Neutrophil (primary cell): Measurements from ENCODE around the gene PCNX1.

Experiments
- H3K27ac ChIP-seq: fragments of 200-600 bp; sonication (generic); 2 replicates; pipeline ENCODE4 v1.5.1; 2016; ENCODE audit warnings: mild to moderate bottlenecking, moderate library complexity
- H3K27me3 ChIP-seq: fragments of 200-600 bp; sonication (generic); 2 replicates; pipeline ENCODE4 v1.6.0; 2016; ENCODE audit warnings: mild to moderate bottlenecking
- H3K36me3 ChIP-seq: fragments of 200-600 bp; sonication (generic); 2 replicates; pipeline ENCODE4 v1.5.1; 2017
- H3K4me1 ChIP-seq, 2 experiments: fragments of 200-600 bp in 1 of 2; sonication (generic) in 1 of 2; 1 replicate in 1 of 2; 2 replicates in 1 of 2; pipeline versions ENCODE4 v1.5.1 to v1.6.1; 2013 to 2016; ENCODE audit warnings: low read depth in 1 of 2, low read length in 1 of 2, mild to moderate bottlenecking in 1 of 2, moderate library complexity in 1 of 2; ENCODE audit not compliant: control insufficient read depth in 1 of 2, insufficient read depth in 1 of 2
- H3K4me3 ChIP-seq, 2 experiments: fragments of 200-600 bp in 1 of 2; sonication (generic) in 1 of 2; 1 replicate in 1 of 2; 2 replicates in 1 of 2; pipeline ENCODE4 v1.5.1; 2013 to 2016; ENCODE audit warnings: low read depth in 1 of 2, low read length in 1 of 2, mild to moderate bottlenecking in 1 of 2, moderate library complexity in 1 of 2
- H3K9me3 ChIP-seq: fragments of 200-600 bp; sonication (generic); 2 replicates; pipeline ENCODE4 v1.5.1; 2016
- TF ChIP-seq, protein P1 (sequence below): fragments of 200-600 bp; sonication (generic); IDR thresholded peaks from 2 replicates; pipeline ENCODE4 v1.5.1; 2016; ENCODE audit warnings: antibody characterized with exemption

The PCNX1 gene

DNA sequence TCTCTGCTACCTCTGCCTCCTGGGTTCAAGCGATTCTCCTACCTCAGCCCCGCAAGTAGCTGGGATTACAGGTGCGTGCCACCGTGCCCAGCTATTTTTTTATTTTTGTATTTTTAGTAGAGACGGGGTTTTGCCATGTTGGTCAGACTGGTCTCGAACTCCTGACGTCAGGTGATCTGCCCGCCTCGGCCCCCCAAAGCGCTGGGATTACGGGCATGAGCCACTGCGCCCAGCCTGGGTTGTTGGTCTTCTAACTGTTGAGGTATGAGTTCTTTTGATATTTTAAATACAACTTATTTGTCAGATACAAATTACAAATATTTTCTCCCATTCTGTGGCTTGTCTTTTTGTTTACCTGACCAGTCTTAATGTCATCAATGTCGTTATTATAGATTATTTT lies 95.9 kb downstream of the PCNX1 start:
- Histone ChIP-seq H3K27me3 (no peaks in the 10 kb centered on the region), H3K4me3 (no peak overlapping the region), H3K27ac (no peak overlapping the region), H3K36me3 (peaks cover 52% of the 10 kb centered on the region), H3K4me1 (peaks cover 26 to 36% of the 10 kb centered on the region in 2 experiments), H3K9me3 (no peaks in the 10 kb centered on the region)
- TF ChIP-seq, protein P1, sequence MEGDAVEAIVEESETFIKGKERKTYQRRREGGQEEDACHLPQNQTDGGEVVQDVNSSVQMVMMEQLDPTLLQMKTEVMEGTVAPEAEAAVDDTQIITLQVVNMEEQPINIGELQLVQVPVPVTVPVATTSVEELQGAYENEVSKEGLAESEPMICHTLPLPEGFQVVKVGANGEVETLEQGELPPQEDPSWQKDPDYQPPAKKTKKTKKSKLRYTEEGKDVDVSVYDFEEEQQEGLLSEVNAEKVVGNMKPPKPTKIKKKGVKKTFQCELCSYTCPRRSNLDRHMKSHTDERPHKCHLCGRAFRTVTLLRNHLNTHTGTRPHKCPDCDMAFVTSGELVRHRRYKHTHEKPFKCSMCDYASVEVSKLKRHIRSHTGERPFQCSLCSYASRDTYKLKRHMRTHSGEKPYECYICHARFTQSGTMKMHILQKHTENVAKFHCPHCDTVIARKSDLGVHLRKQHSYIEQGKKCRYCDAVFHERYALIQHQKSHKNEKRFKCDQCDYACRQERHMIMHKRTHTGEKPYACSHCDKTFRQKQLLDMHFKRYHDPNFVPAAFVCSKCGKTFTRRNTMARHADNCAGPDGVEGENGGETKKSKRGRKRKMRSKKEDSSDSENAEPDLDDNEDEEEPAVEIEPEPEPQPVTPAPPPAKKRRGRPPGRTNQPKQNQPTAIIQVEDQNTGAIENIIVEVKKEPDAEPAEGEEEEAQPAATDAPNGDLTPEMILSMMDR = no peak

DNA sequence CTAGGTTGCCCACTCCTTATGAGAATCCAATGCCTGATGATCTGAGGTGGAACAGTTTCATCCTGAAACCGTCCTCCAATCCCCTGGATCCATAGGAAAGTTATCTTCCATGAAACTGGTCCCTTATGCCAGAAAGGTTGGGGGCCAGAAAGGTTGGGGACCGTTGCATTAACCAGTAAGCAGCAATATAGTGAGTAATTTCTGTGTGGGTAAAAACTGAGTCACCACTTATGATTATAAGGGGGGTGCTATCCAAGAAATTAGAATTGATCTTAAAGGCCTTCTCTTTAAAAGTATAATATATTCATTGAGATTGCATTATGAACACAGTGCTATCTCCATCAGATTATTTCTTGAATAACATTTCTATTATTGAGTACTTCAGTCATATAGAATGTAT lies 97.2 kb downstream of the PCNX1 start:
- no peaks in the 10 kb centered on the region for H3K9me3 ChIP-seq
- no peaks in the 10 kb centered on the region for H3K27me3 ChIP-seq
- no peak overlapping the region for H3K4me3 ChIP-seq
- no peak overlapping the region for H3K27ac ChIP-seq
- TF ChIP-seq, protein P1 = no peak
- H3K36me3 ChIP-seq = peaks cover 55% of the 10 kb centered on the region
- H3K4me1 ChIP-seq = peaks cover 13 to 23% of the 10 kb centered on the region in 2 experiments

DNA sequence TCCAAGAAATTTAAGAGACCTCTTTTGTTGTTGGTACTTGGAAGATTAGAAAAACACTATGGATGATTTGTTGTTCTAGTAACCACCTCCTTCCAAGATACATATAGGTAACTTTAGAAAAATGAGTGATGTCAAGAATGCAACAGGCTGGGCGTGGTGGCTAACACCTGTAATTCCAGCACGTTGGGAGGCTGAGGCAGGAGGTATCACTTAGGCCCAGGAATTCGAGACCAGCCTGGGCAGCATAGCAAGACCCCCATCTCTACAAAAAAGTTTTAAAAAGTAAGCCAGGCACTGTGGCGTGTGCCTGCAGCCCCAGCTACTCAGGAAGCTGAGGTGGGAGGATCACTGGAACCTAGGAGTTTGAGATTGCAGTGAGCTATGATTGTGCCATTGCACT lies 97.8 kb downstream of the PCNX1 start:
- no peaks in the 10 kb centered on the region for H3K27me3 ChIP-seq
- no peak overlapping the region for H3K27ac ChIP-seq
- TF ChIP-seq, protein P1 = no peak
- peaks cover 61% of the 10 kb centered on the region for H3K36me3 ChIP-seq
- peaks cover 7 to 19% of the 10 kb centered on the region in 2 experiments for H3K4me1 ChIP-seq
- no peak overlapping the region for H3K4me3 ChIP-seq
- H3K9me3 ChIP-seq = no peaks in the 10 kb centered on the region

DNA sequence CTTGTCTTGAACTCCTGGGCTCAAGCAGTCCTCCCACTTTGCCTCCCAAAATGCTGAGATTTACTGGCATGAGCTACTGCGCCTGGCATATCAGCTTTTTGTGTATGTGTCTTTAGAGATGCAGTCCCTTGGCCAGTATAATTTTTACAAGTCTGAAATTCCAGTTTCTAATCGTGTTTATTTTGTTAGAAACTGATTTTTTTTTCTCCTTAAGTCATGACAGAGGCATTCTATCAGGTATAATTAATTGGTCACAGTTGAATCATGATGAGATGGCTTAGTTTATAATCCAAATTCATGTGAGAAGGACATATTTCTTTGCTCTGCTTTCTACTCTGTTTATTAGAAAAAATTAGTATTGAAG lies 98.9 kb downstream of the PCNX1 start:
- no peaks in the 10 kb centered on the region for H3K27me3 ChIP-seq
- H3K4me1 ChIP-seq = peaks cover 0 to 11% of the 10 kb centered on the region in 2 experiments
- H3K4me3 ChIP-seq = no peak overlapping the region
- no peaks in the 10 kb centered on the region for H3K9me3 ChIP-seq
- H3K27ac ChIP-seq = no peak overlapping the region
- TF ChIP-seq, protein P1 = no peak
- H3K36me3 ChIP-seq = peaks cover 65% of the 10 kb centered on the region

DNA sequence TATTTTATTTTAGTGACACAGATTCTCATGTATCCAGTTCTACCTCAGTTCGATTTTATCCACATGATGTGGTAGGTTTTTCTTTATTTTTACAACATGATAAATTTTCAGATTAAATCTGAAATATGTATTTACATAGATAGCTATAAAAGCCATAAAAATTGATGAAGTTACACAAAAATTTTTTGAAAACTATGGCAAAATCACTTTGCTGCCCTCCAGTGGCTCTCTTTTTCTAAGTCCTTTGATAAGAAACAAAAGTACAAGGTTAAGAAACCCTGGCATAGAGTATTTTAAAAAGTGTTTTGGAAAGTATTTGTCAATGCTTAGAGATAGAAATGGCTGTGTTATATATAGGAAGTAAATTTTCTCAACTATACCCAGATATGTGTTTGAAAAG lies 104.2 kb downstream of the PCNX1 start:
- H3K4me1 ChIP-seq = no peaks in the 10 kb centered on the region
- TF ChIP-seq, protein P1 = no peak
- H3K27me3 ChIP-seq = no peaks in the 10 kb centered on the region
- peak overlapping the region; percentile 41 for H3K27ac ChIP-seq
- no peak overlapping the region for H3K4me3 ChIP-seq
- peaks cover 68% of the 10 kb centered on the region for H3K36me3 ChIP-seq
- no peaks in the 10 kb centered on the region for H3K9me3 ChIP-seq

DNA sequence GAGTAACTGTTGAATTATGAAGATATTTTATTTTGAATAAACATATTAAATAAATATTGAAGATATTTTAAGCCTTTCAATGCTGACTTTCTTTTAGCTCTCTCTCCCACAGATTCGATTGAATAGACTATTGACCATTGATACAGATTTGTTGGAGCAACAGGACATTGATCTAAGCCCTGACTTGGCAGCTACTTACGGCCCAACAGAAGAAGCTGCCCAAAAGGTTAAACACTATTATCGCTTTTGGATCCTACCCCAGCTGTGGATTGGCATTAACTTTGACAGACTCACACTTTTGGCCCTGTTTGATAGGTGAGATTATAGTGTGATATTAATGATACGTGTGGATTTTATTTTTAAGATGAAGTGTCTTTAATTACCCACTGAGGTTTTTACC lies 105.6 kb downstream of the PCNX1 start:
- TF ChIP-seq, protein P1 = no peak
- Histone ChIP-seq H3K4me3 (no peak overlapping the region), H3K27ac (no peak overlapping the region), H3K36me3 (peaks cover 68% of the 10 kb centered on the region), H3K27me3 (no peaks in the 10 kb centered on the region), H3K9me3 (no peaks in the 10 kb centered on the region), H3K4me1 (no peaks in the 10 kb centered on the region)
